ENCODE data around the gene SMARCA5. TPM values are rescaled to one million over a fixed set of nuclear protein-coding genes. Genes with fewer than 3 reads are reported as not detected.
A peak's percentile ranks its signal among the peaks of the same experiment; 100 is the strongest.

Gene SMARCA5
- total RNA-seq, 1 experiment from 2014 or later = 107 TPM

DNA sequence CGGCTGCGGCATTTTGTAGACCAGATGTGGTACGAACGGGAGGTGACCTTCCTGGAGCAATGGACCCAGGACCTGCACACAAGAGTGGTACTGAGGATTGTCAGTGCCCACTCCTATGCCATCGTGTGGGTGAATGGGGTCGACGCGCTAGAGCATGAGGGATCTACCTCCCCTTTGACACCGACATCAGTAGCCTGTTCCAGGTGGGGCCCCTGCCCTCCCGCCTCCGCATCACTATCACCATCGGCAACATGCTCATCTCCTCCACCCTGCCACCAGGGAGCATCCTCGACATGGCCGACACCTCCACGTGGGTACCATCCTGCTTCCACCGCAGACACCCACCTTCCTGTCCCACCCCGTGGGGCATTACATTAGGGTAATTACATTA, 46.2 kb downstream of the SMARCA5 start:
- Histone ChIP-seq H2AK5ac (ENCODE audit: insufficient read length, low read length) (no peak overlapping the region), H3K4me1 (ENCODE audit: insufficient read depth, low read length) (no peaks in the 10 kb centered on the region), H3K23ac (ENCODE audit: insufficient read length, low read depth, low read length) (no peak overlapping the region), H2BK5ac (ENCODE audit: insufficient read length, low read length) (no peak overlapping the region), H2BK20ac (ENCODE audit: low read depth, low read length, poor library complexity, severe bottlenecking) (no peak overlapping the region), H3K27me3 (ENCODE audit: insufficient read depth, low read length) (no peaks in the 10 kb centered on the region), H3K14ac (ENCODE audit: insufficient read depth, low read length) (peak overlapping the region; percentile 51; the same call in 1 of the 2 replicates), H2BK12ac (ENCODE audit: insufficient read length, low read depth, low read length) (no peak overlapping the region), H4K20me1 (ENCODE audit: control insufficient read depth, insufficient read depth, insufficient read length) (no peaks in the 10 kb centered on the region), H3K4me2 (ENCODE audit: insufficient read depth, insufficient read length, low read length) (peak overlapping the region; percentile 28), H3K9ac (ENCODE audit: extremely low read depth, insufficient read length, low read length) (no peak overlapping the region), H4K5ac (ENCODE audit: insufficient read length, low read depth, low read length) (no peak overlapping the region), H3K56ac (ENCODE audit: insufficient read length, low read depth, low read length) (no peak overlapping the region), H3K18ac (ENCODE audit: insufficient read length, low read depth, low read length) (peak overlapping the region; percentile 53), H3K79me2 (ENCODE audit: insufficient read depth, low read length) (no peaks in the 10 kb centered on the region), H2BK120ac (ENCODE audit: low read depth, low read length, poor library complexity, severe bottlenecking) (no peak overlapping the region), H2AFZ (ENCODE audit: low read length) (no peak overlapping the region), H3K27ac (ENCODE audit: insufficient read length, low read depth, low read length) (no peak overlapping the region), H4K8ac (replicated peaks; ENCODE audit: insufficient read length, low read depth, low read length) (no peak overlapping the region), H3K79me1 (ENCODE audit: insufficient read depth, low read depth, low read length, poor library complexity, severe bottlenecking) (no peaks in the 10 kb centered on the region), H3T11ph (ENCODE audit: low read length) (no peak overlapping the region), H4K91ac (ENCODE audit: insufficient read length, low read depth, low read length) (no peak overlapping the region), H2BK15ac (ENCODE audit: low read depth, low read length) (no peak overlapping the region), H3K4ac (ENCODE audit: low read depth, low read length) (no peak overlapping the region), H3K23me2 (ENCODE audit: insufficient read length, low read depth, low read length, poor library complexity, severe bottlenecking) (peaks cover 5% of the 10 kb centered on the region), H3K9me3 (ENCODE audit: control insufficient read depth, low read depth, low read length) (no peaks in the 10 kb centered on the region)
- DNase-seq = peak; percentile 49
- Mint-ChIP-seq H3K4me3 (no peak overlapping the region), H3K4me1 (peaks cover 2 to 6% of the 10 kb centered on the region in 2 experiments), H3K27ac (no peak overlapping the region; a peak in 1 of 7 replicates), H3K36me3 (ENCODE audit: insufficient read depth in 1 of 3, low read depth in 3 of 3) (peaks cover 0 to 7% (median 0%) of the 10 kb centered on the region in 3 experiments; a peak in 2 of 7 replicates), H3K9me3 (peaks cover 0 to 2% of the 10 kb centered on the region in 2 experiments; a peak in 2 of 5 replicates), H3K27me3 (ENCODE audit: low read depth) (no peaks in the 10 kb centered on the region)
- WGBS (ENCODE audit: extremely low coverage, insufficient read length, low lambda C conversion rate) = no CpG with 5 or more reads among the region's 17 CpGs
- TF ChIP-seq, protein P1, sequence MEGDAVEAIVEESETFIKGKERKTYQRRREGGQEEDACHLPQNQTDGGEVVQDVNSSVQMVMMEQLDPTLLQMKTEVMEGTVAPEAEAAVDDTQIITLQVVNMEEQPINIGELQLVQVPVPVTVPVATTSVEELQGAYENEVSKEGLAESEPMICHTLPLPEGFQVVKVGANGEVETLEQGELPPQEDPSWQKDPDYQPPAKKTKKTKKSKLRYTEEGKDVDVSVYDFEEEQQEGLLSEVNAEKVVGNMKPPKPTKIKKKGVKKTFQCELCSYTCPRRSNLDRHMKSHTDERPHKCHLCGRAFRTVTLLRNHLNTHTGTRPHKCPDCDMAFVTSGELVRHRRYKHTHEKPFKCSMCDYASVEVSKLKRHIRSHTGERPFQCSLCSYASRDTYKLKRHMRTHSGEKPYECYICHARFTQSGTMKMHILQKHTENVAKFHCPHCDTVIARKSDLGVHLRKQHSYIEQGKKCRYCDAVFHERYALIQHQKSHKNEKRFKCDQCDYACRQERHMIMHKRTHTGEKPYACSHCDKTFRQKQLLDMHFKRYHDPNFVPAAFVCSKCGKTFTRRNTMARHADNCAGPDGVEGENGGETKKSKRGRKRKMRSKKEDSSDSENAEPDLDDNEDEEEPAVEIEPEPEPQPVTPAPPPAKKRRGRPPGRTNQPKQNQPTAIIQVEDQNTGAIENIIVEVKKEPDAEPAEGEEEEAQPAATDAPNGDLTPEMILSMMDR (conservative IDR thresholded peaks at IDR 0.05) = no peak; the same call in 2 of the 3 replicates

All from H9 (cell line).